Bronchial epithelial cell (primary cell): ENCODE data around the gene OTOG. TPM values are rescaled to one million over a fixed set of nuclear protein-coding genes. Genes with fewer than 3 reads are reported as not detected.
A peak's percentile ranks its signal among the peaks of the same experiment; 100 is the strongest.

Experiments
- DNase-seq: peaks from one replicate; pipeline ENCODE4 v3.0.0-alpha.2; 2010; ENCODE audit warnings: low read depth
- FAIRE-seq: peaks from 2 replicates; lab custom pipeline; 2011; peaks lifted over from hg19 to GRCh38; lab: Jason Lieb, UNC
- H3K27me3 ChIP-seq: 2 replicates; pipeline ENCODE4 v1.5.1; 2011; ENCODE audit warnings: low read length; ENCODE audit not compliant: control insufficient read depth, insufficient read depth
- H3K36me3 ChIP-seq: 2 replicates; pipeline ENCODE4 v1.5.1; 2011; ENCODE audit warnings: low read length; ENCODE audit not compliant: control insufficient read depth, insufficient read depth
- H3K4me3 ChIP-seq: 2 replicates; pipeline ENCODE4 v1.5.1; 2011; ENCODE audit warnings: mild to moderate bottlenecking, low read depth, low read length, control low read depth
- CTCF ChIP-seq: IDR thresholded peaks from 2 replicates; pipeline ENCODE4 v1.5.1; 2011; ENCODE audit warnings: mild to moderate bottlenecking, moderate library complexity, low read length, control low read depth, inconsistent platforms; ENCODE audit not compliant: insufficient read depth, severe bottlenecking
- total RNA-seq: library from RNA; depleted of rRNA; stranded (reverse); fragments of >200 nt; gene quantifications from 2 replicates; pipeline ENCODE4 v1.2.1, GENCODE V29; 2014

Gene OTOG
- total RNA-seq, 1 donor from 2014 or later, result not detected

DNA sequence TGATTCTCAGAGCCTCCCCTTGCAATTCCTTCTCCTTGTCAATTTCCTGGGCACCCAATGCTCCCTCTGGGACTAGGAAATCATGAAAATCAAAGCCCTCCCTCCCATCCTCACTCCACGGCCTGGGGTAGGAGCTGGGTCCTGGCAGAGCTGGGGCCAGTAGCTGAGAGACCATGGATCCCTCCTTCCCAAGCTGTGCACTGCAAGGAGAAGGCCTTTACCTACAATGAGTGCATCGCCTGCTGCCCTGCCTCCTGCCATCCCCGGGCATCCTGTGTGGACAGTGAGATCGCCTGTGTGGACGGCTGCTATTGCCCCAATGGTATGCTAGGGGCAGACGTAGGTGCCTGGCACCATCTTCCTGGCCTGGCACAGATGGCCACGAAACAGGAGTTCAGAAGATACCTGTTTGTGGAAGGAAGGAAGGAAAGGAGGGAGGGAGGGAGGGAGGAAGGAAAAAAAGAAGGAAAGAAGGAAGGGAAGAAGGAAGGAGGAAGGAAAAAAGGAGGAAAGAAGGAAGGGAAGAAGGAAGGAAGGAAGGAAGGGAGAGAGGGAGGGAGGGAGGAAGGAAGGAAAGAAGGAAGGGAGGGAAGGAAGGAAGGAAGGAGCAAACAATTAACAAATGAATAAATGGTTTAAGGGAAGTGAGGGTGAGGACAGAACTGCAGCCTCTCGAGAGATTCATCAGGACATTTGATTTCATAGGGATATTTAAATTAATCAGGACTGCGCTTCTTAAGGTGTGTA is 12.5 kb downstream of the OTOG start:
- Histone ChIP-seq H3K36me3 (no peaks in the 10 kb centered on the region), H3K27me3 (no peaks in the 10 kb centered on the region), H3K4me3 (no peak overlapping the region)
- FAIRE-seq (no peak), DNase-seq (no peak)
- no peak for TF ChIP-seq CTCF

- no peak for TF ChIP-seq CTCF
- Histone ChIP-seq H3K27me3 (no peaks in the 10 kb centered on the region), H3K36me3 (no peaks in the 10 kb centered on the region), H3K4me3 (no peak overlapping the region)
- DNase-seq (no peak), FAIRE-seq (no peak)
Measured at GRCh38 chr11:17560281-17561110, 13.4 kb downstream of the OTOG start.

- FAIRE-seq (no peak), DNase-seq (no peak)
- no peak for TF ChIP-seq CTCF
- Histone ChIP-seq H3K27me3 (no peaks in the 10 kb centered on the region), H3K36me3 (no peaks in the 10 kb centered on the region), H3K4me3 (no peak overlapping the region)
Measured at GRCh38 chr11:17561111-17561415, 14.0 kb downstream of the OTOG start.

DNA sequence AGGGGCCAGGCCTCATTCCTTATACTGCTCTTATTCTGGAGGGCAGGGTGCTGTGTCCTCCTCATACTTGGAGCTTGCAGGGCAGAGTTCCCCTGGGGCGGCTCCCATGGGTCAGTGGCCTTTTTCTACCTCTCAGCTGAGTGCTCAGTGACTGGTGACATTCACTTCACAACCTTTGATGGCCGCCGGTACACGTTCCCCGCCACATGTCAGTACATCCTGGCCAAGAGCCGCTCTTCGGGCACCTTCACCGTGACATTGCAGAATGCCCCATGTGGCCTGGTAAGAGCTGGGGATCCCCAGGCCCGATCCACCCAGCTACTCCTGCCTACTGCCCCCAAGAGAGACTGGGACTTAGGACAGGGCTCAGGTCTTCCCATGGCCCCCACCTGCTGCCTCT is 14.5 kb downstream of the OTOG start:
- no peak overlapping the region for H3K4me3 ChIP-seq
- H3K27me3 ChIP-seq, result no peaks in the 10 kb centered on the region
- no peaks in the 10 kb centered on the region for H3K36me3 ChIP-seq
- FAIRE-seq (no peak), DNase-seq (no peak)
- TF ChIP-seq CTCF, result no peak

- H3K4me3 ChIP-seq, result no peak overlapping the region
- TF ChIP-seq CTCF, result no peak
- H3K27me3 ChIP-seq, result no peaks in the 10 kb centered on the region
- DNase-seq, result peak; percentile 18
- H3K36me3 ChIP-seq, result no peaks in the 10 kb centered on the region
- FAIRE-seq, result no peak
Measured at GRCh38 chr11:17563231-17563646, 16.2 kb downstream of the OTOG start.
